ENCODE data around the gene IL27RA.

IL27RA gene

DNA sequence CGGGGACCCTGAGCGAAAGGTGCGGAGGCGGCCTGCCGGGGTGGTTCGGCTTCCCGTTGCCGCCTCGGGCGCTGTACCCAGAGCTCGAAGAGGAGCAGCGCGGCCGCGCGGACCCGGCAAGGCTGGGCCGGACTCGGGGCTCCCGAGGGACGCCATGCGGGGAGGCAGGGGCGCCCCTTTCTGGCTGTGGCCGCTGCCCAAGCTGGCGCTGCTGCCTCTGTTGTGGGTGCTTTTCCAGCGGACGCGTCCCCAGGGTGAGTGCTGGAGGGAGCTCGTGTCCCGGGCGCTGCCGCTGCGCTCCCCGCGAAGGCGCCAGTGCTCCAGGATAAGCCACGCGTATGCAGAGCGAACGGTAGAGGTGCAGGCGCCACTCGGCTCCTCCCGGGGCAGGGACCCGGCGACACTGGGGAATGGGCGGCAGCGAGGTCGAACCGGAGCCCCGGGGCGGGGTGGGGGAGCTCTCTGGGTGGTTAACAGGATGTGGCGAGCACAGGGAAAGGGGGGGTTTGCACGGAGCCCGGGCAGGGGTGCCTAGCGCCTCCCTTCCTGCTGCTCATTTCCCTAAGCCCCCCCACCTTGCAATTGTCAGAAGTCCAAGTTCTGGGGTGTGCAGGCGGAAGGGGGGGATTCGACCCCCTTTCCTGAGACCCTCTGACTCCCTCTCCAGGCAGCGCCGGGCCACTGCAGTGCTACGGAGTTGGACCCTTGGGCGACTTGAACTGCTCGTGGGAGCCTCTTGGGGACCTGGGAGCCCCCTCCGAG, at the start of gene IL27RA:
TSS of gene IL27RA (plus strand) at position 44 of the 762 bp plus-strand sequence. CDS start at position 155, 111 bp downstream.
- H3K36me3 ChIP-seq (ENCODE audit: insufficient read depth) = no peaks in the 10 kb centered on the region
- peak within 1 kb of the TSS; percentile 78 for H3K4me2 ChIP-seq
- TF ChIP-seq, protein P1, sequence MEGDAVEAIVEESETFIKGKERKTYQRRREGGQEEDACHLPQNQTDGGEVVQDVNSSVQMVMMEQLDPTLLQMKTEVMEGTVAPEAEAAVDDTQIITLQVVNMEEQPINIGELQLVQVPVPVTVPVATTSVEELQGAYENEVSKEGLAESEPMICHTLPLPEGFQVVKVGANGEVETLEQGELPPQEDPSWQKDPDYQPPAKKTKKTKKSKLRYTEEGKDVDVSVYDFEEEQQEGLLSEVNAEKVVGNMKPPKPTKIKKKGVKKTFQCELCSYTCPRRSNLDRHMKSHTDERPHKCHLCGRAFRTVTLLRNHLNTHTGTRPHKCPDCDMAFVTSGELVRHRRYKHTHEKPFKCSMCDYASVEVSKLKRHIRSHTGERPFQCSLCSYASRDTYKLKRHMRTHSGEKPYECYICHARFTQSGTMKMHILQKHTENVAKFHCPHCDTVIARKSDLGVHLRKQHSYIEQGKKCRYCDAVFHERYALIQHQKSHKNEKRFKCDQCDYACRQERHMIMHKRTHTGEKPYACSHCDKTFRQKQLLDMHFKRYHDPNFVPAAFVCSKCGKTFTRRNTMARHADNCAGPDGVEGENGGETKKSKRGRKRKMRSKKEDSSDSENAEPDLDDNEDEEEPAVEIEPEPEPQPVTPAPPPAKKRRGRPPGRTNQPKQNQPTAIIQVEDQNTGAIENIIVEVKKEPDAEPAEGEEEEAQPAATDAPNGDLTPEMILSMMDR (conservative IDR thresholded peaks at IDR 0.05; ENCODE audit: low read depth, low read length) = peak; percentile 66
- no peaks in the 10 kb centered on the region for H3K27me3 ChIP-seq (ENCODE audit: insufficient read depth, low read depth)
- H4K20me1 ChIP-seq (ENCODE audit: insufficient read depth) = no peaks in the 10 kb centered on the region
- H2AFZ ChIP-seq (ENCODE audit: low read depth) = peak within 1 kb of the TSS; percentile 89
- peak within 1 kb of the TSS; percentile 91 for H3K9ac ChIP-seq
- H3K27ac ChIP-seq = peak within 1 kb of the TSS; percentile 84
- H3K4me3 ChIP-seq (IDR thresholded peaks at IDR 0.05; ENCODE audit: insufficient read depth, low read depth, low read length) = peak within 1 kb of the TSS; percentile 32
- H3K4me1 ChIP-seq (ENCODE audit: low read depth, poor library complexity, severe bottlenecking) = peaks cover 9% of the 10 kb centered on the region
- H3K79me2 ChIP-seq (ENCODE audit: insufficient read depth, low read depth) = peaks cover 10% of the 10 kb centered on the region

DNA sequence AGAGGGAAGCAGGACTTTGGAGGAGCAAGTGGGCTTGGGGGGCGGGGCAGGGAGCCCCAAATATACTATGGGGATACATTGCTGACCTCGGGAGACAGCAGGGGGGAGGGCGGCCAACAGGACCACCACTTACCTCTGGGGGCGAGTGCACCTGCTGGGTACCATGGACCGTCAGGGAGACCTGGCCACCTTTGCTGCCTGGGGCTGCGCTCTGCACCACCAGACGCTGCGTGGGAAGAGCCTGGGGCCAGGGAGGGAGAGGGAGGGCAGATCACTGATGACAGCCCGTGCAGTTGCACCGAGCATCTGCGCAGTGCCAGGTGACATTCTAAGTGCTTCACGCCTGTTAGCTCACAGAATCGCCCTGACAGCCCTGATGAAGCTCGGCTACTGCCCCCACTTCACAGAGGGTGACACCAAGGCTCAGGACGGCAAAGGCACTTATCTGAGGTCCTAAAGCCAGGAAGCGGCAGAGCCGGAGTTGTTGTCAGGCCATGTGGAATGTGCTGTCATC, 49.5 kb upstream of the IL27RA start:
- H3K27ac ChIP-seq = no peak overlapping the region
- no peak overlapping the region for H3K4me2 ChIP-seq
- H4K20me1 ChIP-seq (ENCODE audit: insufficient read depth) = no peaks in the 10 kb centered on the region
- TF ChIP-seq, protein P1 (conservative IDR thresholded peaks at IDR 0.05; ENCODE audit: low read depth, low read length) = no peak
- no peak overlapping the region for H3K4me3 ChIP-seq (IDR thresholded peaks at IDR 0.05; ENCODE audit: insufficient read depth, low read depth, low read length)
- H3K36me3 ChIP-seq (ENCODE audit: insufficient read depth) = no peaks in the 10 kb centered on the region
- H3K27me3 ChIP-seq (ENCODE audit: insufficient read depth, low read depth) = no peaks in the 10 kb centered on the region
- no peak overlapping the region for H2AFZ ChIP-seq (ENCODE audit: low read depth)
- no peaks in the 10 kb centered on the region for H3K79me2 ChIP-seq (ENCODE audit: insufficient read depth, low read depth)
- H3K4me1 ChIP-seq (ENCODE audit: low read depth, poor library complexity, severe bottlenecking) = peaks cover 12% of the 10 kb centered on the region
- H3K9ac ChIP-seq = no peak overlapping the region

DNA sequence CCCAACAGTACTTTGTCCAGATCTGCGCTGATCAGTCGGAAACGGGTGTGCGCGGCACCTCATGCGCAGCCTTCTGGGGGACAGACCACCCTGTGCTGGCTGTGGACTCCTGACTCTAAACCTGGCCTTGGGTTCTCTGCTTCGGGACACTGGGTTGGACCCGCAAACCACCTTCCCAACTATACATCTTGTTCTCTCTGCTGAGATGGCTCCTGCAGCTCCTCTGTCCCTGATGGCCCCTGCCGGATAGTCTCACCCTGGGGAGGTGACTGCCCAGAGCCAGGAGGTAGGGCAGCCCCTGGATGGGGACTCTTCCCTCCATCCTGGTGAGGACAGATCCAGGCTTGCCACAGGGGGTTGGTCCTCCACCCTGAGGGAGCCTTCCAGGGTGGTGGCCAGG, 48.8 kb upstream of the IL27RA start:
- Histone ChIP-seq H3K4me2 (no peak overlapping the region), H3K4me1 (ENCODE audit: low read depth, poor library complexity, severe bottlenecking) (peaks cover 17% of the 10 kb centered on the region)

DNA sequence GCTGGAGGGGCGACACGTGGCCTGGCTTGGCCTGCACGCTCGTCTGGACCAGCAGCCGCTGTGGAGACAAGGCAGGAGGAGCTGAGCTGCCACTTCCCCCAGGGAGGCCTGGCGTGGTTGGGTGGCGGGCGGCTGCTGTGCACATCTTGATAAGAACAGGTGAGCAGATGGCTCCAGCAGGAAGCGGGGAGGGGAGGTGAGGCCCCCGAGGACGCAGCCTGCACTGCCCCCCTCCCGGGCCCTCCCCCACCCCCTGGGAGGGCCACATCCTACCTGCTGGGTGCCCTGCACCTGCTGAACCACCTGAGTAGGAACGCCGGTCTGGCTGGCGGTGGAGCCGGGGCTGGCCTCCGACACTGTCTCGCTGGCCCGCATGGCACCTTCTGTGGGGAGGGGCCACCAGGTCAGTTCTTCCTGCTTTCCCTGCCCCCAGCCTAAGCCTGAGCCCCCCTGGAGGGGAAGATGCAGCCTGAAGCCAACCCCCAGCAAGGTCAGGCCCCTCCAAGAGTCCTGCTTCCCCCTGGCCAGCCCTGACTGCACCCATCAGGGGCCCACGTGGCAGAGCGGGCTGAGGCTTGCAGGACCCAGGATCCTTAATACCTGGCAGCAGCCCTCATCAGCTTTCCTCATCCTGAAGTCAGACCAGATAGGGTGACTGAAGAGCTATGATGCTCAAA, 48.2 kb upstream of the IL27RA start:
- Histone ChIP-seq H3K27me3 (ENCODE audit: insufficient read depth, low read depth) (no peaks in the 10 kb centered on the region), H4K20me1 (ENCODE audit: insufficient read depth) (no peaks in the 10 kb centered on the region), H3K4me3 (IDR thresholded peaks at IDR 0.05; ENCODE audit: insufficient read depth, low read depth, low read length) (no peak overlapping the region), H3K79me2 (ENCODE audit: insufficient read depth, low read depth) (no peaks in the 10 kb centered on the region), H3K27ac (no peak overlapping the region), H3K9ac (no peak overlapping the region), H2AFZ (ENCODE audit: low read depth) (no peak overlapping the region), H3K4me2 (no peak overlapping the region), H3K36me3 (ENCODE audit: insufficient read depth) (no peaks in the 10 kb centered on the region), H3K4me1 (ENCODE audit: low read depth, poor library complexity, severe bottlenecking) (peaks cover 17% of the 10 kb centered on the region)
- TF ChIP-seq, protein P1 (conservative IDR thresholded peaks at IDR 0.05; ENCODE audit: low read depth, low read length) = no peak

More for the DNA sequence above, 48.8 kb upstream of the IL27RA start:
- H3K36me3 ChIP-seq (ENCODE audit: insufficient read depth) = no peaks in the 10 kb centered on the region
- no peak overlapping the region for H3K27ac ChIP-seq
- no peaks in the 10 kb centered on the region for H3K27me3 ChIP-seq (ENCODE audit: insufficient read depth, low read depth)
- no peaks in the 10 kb centered on the region for H3K79me2 ChIP-seq (ENCODE audit: insufficient read depth, low read depth)
- H3K9ac ChIP-seq = no peak overlapping the region
- H4K20me1 ChIP-seq (ENCODE audit: insufficient read depth) = no peaks in the 10 kb centered on the region
- no peak overlapping the region for H3K4me3 ChIP-seq (IDR thresholded peaks at IDR 0.05; ENCODE audit: insufficient read depth, low read depth, low read length)
- H2AFZ ChIP-seq (ENCODE audit: low read depth) = no peak overlapping the region
- TF ChIP-seq, protein P1 (conservative IDR thresholded peaks at IDR 0.05; ENCODE audit: low read depth, low read length) = no peak

Measured in KMS-11 (cell line).